Endothelial cell of hepatic sinusoid (primary cell): ENCODE results near the gene DDO.
"Not testable (repeated sequence)": the region's sequence is repeated elsewhere in the genome, so short reads cannot be mapped to it uniquely, and the experiment has no call there.

ENCODE experiments used
- in situ Hi-C: cut with HindIII; loops from 2 replicates; pipeline ENCODE4 v1.10.0; 2017; ENCODE audit warnings: low sequenced_read_pairs

The DDO gene

GRCh38 chr6:110415086-110415916, at the start of gene DDO:
DDO (minus strand) TSS chr6:110415575; CDS start chr6:110413462, 2,113 bp downstream.
- in situ Hi-C loops = no loop called here

DNA sequence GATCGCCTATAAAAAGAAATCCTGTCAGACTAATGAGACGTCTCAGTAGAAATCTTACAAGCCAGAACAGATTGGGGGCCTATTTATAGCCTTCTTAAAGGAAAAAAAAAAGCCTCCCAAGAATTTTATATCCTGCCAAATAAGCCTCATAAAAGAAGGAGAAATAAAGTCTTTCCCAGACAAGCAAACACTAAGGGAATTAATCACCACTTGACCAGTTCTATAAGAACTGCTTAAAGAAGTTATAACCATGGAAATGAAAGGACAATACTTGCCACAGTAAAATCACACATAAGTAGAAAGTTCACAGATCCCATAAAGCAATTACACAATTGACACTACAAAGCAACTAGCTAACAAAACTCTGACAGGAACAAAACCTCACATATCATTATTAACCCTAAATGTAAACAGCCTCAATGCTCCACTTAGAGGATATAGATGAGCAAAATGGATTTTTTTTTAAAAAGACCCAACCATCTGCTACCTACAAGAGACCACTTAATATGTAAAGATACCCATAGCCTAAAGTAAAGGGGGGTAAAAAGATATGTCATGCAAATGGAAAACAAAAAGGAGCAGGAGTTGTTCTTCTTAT, 47.6 kb upstream of the DDO start:
- in situ Hi-C loops = no loop called here

DNA sequence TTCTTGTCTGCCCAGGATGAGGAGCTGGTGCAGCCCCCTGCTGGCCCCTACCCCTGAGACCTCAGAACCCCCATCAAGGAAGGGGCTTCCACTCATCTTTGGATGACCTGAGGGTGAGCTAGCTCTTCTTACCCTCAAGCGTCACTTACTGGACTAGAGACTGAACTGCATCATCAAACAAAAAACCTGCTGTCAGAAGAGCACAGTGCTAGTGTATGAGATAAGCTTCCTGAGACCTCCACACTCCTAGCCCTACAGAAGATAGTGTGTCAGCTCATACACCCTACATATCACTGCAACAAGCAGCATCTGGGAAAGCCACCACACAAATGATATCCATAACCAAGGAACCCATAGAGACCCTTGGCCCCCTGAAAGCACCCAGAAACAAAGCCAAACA, 46.0 kb upstream of the DDO start:
- in situ Hi-C loops = no loop called here

DNA sequence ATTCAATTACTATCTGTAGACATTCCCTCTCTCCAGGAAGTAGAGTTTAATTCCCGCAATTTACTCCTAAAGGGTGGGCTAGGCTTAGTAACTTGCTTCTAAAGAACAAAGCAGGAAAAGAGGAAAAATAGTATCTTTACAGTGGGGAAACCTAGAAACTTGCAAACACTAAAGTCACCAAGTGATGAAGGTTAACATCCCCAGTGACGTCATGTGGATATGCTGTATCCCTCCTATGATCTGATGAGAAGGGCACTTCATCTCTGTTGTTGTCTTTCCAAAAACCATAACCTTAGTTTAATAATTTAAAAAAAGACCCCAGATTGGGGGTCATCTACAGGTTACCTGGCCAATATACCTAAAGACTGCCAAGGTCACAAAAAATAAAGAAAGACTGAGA, 43.8 kb upstream of the DDO start:
- in situ Hi-C loops = no loop called here

DNA sequence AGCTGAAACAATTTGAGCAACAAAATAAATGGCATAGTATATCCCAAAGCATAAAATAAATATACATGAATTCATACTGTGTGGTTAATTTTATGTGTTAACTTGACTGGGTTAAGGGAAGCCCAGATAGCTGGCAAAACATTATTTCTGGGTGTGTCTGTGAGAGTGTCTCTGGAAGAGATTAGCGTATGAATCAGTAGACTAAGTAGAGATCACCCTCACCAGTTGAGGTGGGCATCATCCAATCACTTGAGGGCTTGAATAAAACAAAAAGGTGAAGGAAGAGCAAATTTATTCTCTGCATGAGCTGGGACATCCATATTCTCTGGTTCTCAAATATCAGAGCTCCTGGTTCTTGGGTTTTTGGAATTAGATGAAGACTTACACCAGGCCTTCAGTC, 43.1 kb upstream of the DDO start:
- in situ Hi-C loops = no loop called here

DNA sequence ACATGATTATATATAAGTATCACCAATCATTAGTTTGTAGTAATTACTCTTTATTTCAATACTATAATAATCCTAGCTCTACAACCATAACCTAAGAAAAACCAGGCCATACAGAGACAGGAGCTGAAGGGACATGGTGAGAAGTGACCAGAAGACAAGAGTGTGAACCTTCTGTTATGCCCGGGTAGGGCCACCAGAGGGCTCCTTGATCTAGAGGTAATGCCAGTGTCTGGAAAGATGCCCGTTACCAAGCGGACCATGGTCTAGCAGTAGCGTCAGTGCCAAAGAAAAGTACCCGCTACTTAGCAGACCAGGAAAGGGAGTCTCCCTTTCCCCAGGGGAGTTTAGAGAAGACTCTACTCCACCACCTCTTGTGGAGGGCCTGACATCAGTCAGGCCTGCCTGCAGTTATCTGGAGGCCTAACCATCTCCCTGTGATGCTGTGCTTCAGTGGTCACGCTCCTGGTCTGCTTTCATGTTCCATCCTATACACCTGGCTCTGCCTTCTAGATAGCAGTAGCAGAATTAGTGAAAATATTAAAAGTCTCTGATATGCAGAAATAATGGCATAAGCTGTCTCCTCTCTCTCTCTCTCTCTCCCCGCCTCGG, 42.3 kb upstream of the DDO start:
- in situ Hi-C loops = not testable (repeated sequence)

GRCh38 chr6:110456694-110457093, 41.3 kb upstream of the DDO start:
- in situ Hi-C loops = no loop called here

DNA sequence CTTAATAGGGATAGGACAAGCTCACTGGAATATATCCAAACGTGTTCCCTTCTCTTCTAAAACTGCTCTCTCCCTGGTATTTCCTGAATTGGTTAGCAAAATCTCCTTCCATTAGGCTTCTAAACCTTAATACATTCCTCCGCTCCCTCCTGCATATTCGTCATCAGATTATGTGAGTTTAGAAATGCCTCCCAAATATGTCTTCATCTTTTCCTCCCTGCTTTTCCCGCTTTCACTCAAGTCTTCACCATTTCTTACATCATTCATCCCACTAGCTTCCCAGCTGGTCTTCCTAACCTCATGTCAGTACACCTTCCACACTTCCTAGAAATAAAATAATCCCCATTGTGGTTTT, 34.1 kb upstream of the DDO start:
- in situ Hi-C loops = no loop called here

DNA sequence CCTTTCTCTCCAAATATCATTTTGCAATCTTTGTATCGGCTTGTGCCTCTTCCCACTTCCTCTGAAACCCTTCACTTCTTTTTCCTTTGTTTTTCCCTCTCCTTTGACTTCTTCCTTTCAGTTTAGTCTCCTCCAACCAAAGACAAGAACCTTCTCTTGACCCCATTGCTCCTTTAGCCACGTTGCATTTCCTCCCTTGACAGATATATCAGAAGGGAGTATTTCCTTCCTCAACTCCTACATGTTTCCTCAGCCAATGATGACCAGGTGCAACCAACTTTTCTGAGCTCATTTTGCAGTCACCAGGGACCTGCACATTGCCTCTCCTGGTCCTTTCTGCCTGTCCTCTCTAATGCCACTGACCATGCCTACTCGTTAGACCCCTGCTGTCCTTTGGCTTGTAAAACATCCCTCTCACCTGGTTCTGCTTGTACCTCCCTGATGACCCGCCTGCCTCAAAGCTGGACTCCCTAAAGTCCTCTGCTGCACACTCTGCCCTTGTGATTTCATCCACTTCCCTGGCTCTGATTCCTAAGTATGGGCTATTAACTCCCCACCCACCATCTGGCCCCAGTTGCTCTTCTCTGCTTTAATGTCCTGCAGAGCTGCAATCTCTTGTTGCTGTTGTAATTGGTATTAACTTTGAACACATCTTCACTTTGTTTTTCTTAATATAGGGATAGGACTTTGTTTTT, 33.6 kb upstream of the DDO start:
- in situ Hi-C loops = no loop called here

GRCh38 chr6:110447761-110448160, 32.4 kb upstream of the DDO start:
- in situ Hi-C loops = no loop called here

- in situ Hi-C loops = no loop called here
Observed at GRCh38 chr6:110446405-110446804, 31.0 kb upstream of the DDO start.

GRCh38 chr6:110440026-110440425, 24.7 kb upstream of the DDO start:
- in situ Hi-C loops = no loop called here

- in situ Hi-C loops = no loop called here
Observed at GRCh38 chr6:110439356-110439755, 24.0 kb upstream of the DDO start.

DNA sequence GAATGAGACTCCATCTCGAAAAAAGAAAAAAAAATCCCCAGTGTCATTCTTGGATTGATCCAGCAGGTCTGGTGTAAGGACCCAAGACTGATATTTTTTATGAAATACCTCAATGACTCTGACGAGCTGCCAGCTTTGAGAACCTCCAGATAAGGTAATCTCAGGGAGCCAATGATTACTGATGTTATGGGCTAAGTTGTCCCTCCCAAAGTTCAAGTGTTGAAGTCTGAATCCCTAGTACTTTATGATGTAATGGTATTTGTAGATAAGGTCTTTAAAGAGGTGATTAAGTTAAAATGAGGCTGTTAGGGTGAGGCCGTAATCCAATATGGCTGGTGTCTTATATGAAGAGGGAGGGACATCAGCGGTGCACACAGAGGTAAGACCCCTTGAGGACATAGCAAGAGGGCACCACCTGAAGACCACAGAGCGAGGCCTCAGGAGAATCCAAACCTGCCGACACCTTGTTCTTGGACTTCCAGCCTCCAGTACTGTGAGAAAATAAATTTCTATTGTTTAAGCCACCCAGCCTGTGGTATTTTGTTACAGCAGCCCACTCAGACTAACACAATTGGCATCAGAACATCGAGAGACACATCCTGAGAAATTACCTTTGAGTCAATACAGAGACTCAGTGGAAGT, 19.7 kb upstream of the DDO start:
- in situ Hi-C loops = no loop called here

GRCh38 chr6:110432285-110432900, 17.0 kb upstream of the DDO start:
- in situ Hi-C loops = no loop called here

- in situ Hi-C loops = no loop called here
Observed at GRCh38 chr6:110430741-110431140, 15.4 kb upstream of the DDO start.

GRCh38 chr6:110430236-110430635, 14.9 kb upstream of the DDO start:
- in situ Hi-C loops = no loop called here

DNA sequence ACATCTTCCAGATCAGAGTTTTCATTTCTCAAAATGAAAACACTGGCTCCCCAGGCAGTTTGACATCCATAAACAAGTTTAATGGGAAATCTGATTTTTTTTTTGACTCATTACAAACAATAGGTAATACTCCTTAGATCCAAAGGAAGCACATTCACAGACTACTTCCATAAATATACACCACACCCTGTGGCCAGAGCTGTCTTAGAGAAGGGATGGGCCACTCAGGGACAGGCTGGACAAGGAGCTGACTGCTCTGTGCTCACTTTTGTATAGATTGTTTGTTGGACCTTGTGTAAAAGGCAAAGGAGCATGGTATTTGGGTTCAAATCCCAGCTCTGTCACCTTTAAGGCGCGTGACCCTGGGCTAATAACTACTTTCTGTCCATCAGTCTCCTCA, 12.8 kb upstream of the DDO start:
- in situ Hi-C loops = no loop called here

DNA sequence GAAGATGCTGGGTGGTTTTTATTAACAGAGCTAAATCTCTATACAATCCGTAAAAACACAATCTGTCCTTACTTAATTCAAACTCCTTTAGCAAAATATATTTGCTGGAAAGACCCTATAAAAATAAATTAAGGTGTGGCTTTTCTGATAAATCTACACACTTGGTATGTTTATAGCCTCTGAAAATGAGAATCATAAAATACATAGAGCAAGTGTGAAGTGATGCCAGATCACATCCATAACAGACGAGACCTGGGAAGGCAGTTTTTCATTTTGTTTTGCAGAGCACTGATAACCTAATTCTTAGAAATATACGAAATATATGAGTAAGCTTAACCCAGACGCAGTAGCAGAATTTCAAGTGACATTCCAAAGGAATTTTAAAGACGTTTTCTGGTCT, 10.4 kb upstream of the DDO start:
- in situ Hi-C loops = no loop called here

DNA sequence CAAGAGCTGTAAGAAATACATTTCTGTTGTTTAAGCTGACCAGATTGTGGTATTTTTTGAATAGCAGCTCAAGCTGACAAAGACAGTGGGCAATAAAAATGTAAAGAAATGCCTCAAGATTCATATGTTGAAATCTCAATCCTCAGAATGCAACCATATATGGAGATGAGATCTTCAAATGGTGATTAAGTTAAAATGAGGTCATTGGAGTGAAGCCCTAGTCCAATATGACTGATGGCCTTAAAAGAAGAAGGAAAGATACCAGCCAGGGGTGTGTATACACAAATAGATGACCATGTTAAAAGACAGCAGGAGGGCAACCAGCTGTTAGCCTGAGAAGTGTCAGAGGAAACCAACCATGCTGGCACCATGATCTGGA, 7.1 kb upstream of the DDO start:
- in situ Hi-C loops = no loop called here
